Psoas muscle (tissue), 8 donors: ENCODE data around the gene CCDC40. TPM values are rescaled to one million over a fixed set of nuclear protein-coding genes. Genes with fewer than 3 reads are reported as not detected.
A peak's percentile ranks its signal among the peaks of the same experiment; 100 is the strongest.

Source experiments
- ATAC-seq, 4 donors: fragments of 200-7000 bp; cut with Tn5 transposase; one replicate each; pipeline ENCODE4 v1.9.1; 2020; ENCODE audit warnings: moderate library complexity in 3 of 4, mild to moderate bottlenecking in 2 of 4
- DNase-seq, 2 donors: peaks; one replicate each; pipeline ENCODE4 v3.0.0-alpha.2; 2020
- H3K27ac ChIP-seq: fragments of 200-600 bp; one replicate; pipeline ENCODE4 v1.8.0; 2022
- H3K27me3 ChIP-seq, 3 donors: fragments of 200-600 bp in 1 of 3; one replicate each; pipeline versions ENCODE4 v1.6.1 to v1.8.0; 2013 to 2022; ENCODE audit warnings: low read length in 2 of 3, mild to moderate bottlenecking in 2 of 3, moderate library complexity in 1 of 3; ENCODE audit not compliant: insufficient read depth in 3 of 3
- H3K36me3 ChIP-seq, 2 donors: fragments of 200-600 bp in 1 of 2; one replicate each; pipeline versions ENCODE4 v1.6.1 to v1.8.0; 2013 to 2022; ENCODE audit warnings: low read depth in 1 of 2, mild to moderate bottlenecking in 1 of 2, moderate library complexity in 1 of 2; ENCODE audit not compliant: insufficient read depth in 1 of 2
- H3K4me1 ChIP-seq: fragments of 200-600 bp; one replicate; pipeline ENCODE4 v1.8.0; 2022
- H3K4me3 ChIP-seq: fragments of 200-600 bp; one replicate; pipeline ENCODE4 v1.8.0; 2022; ENCODE audit warnings: mild to moderate bottlenecking
- H3K9me3 ChIP-seq: fragments of 200-600 bp; one replicate; pipeline ENCODE4 v1.8.0; 2022
- CTCF ChIP-seq: fragments of 200-600 bp; IDR thresholded peaks from one replicate; pipeline ENCODE4 v1.8.0; 2022; ENCODE audit warnings: antibody characterized with exemption
- WGBS, 3 donors: extraction: QIAGEN DNeasy Blood & Tissue Kit; methylation state at CpG; one replicate each; pipeline versions ENCODE4 v1.1.6 to v1.1.7; 2013; 5-methylcytosine and 5-hydroxymethylcytosine counted together
- intact Hi-C, 2 donors: fragments of 100-400 bp; cut with DNase I; formaldehyde crosslinking; loops; one replicate each; pipeline versions ENCODE4 v1.11.0 to v1.14.2; 2022
- polyA plus RNA-seq, 3 donors: library from polyadenylated mRNA; stranded (reverse); fragments of 200-250 nt; gene quantifications; one replicate each; pipeline ENCODE4 v1.2.3, GENCODE V29; 2013
- total RNA-seq, 4 donors: library from RNA; stranded (reverse); fragmentation: NEBNext Ultra II Directional in 2 of 4; extraction: Animal tissue kit (Norgen Biotek cat#: 25700) in 2 of 4; gene quantifications; one replicate each; pipeline versions ENCODE4 v1.2.1 to v1.2.4, GENCODE V29; 2021 to 2023
- donor health status: healthy with polysubstance abuse.
- donor health status: DM: no; HTN: no; CAD: no; lungs with moderate emphysema.
- donor health status: Bipolar disorder and iron deficiency.
- donor health status: healthy.
- donor health status: DM: yes; HTN: yes; CAD: no.
- donor health status: DM: no; HTN: no; CAD: no.
- donor health status: DM: no; HTN: no; CAD: no.
- donor health status: DM: yes; HTN: yes; CAD: no.

CCDC40 gene
- total and polyA plus RNA-seq, 7 donors, result 0.51 to 1.9 (median 1.4) TPM

DNA sequence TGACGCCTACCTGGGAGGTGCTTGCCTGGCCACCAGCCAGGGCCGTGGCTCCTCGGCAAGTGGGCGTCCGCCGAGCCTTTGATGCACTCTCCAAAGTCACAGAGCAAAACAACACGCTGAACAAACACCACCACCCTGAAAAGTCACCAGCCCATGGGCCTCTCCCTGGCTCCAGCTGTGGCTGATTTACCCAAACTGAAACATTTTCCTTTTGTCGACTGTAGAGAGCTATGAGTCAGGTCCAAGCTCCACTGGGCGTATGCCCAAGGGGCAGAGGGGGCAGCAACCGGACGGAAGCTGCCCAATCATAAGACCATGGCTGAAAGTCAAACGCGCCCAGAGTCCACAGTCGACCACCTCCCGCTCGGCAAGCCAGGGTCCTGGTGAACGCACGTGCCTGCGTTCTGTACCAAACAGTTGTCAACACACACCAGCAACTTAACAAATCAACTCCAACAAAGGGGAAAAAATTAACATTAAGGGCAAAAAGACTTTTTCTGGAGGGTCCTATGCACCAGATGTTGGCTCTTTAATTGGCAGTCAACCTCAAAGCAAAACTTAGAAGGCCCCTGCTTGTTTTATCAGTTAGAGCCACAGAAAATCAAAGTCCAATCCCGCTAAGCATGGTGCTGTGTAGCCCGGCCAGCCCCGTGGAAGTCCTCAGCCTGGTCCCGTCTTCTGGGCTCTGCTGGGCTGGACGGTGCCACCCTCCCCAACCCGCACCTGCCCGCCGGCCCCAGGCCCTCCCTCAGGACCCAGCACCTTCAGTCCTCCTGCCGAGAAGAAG, 48.1 kb upstream of the CCDC40 start:
- H3K27ac ChIP-seq, result no peak overlapping the region
- peaks cover 0 to 48% (median 4%) of the 10 kb centered on the region in 3 donors for H3K27me3 ChIP-seq
- H3K4me1 ChIP-seq, result no peaks in the 10 kb centered on the region
- no peak overlapping the region for H3K4me3 ChIP-seq
- intact Hi-C loops, result no loop called here
- 56 to 70% (median 58%) methylated on average over 28 of the region's 28 CpGs for WGBS, 3 donors
- DNase-seq (peak in 1 of 2 donors; percentile 22), ATAC-seq (no peak)
- no peaks in the 10 kb centered on the region for H3K9me3 ChIP-seq
- no peaks in the 10 kb centered on the region for H3K36me3 ChIP-seq
- TF ChIP-seq CTCF, result no peak

DNA sequence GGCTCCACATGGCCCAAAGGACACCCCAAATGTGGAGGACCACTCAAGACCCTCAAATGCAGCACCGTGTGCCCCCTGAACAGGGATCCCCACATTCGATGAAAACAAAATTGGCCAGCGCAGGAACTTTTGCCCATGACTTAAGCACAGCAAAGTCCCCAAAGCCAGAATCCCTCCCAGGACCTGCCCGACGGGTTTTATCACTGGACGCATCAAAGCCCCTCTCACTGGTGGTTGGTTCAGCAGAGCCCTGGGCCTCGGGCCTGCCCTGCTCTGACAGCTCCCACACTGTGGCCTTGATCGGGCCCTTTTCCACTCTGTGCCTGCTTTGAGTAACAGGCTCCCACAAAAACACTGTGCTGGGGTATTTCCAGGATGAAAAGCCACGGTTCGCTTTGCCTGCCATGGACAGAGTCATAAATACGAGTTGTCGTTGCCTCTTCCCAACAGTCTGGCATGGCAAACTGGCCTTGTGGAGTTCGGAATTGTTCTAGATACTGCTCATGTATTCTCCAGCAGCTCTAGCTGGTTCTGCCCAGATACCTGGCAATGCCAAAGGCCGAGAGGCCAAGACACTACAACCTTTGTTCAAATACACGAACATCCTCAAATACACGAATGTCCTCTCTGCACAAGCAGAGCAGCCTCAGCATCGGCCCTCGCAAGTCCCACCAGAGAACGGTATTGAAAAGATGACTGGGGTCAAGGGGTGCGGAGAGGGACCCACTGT, 47.2 kb upstream of the CCDC40 start:
- intact Hi-C loops, result no loop called here
- Histone ChIP-seq H3K9me3 (no peaks in the 10 kb centered on the region), H3K4me3 (no peak overlapping the region), H3K27me3 (peaks cover 0 to 54% (median 4%) of the 10 kb centered on the region in 3 donors), H3K27ac (no peak overlapping the region), H3K4me1 (no peaks in the 10 kb centered on the region), H3K36me3 (no peaks in the 10 kb centered on the region)
- peak in 1 of 2 donors; percentile 39 for DNase-seq
- no peak for ATAC-seq
- no peak for TF ChIP-seq CTCF
- 90 to 94% (median 94%) methylated on average over 20 of the region's 20 CpGs for WGBS, 3 donors

- no peaks in the 10 kb centered on the region for H3K4me1 ChIP-seq
- no peaks in the 10 kb centered on the region for H3K36me3 ChIP-seq
- DNase-seq (no peak), ATAC-seq (no peak)
- H3K9me3 ChIP-seq, result no peaks in the 10 kb centered on the region
- no peak for TF ChIP-seq CTCF
- WGBS, 3 donors, result 69 to 79% (median 78%) methylated on average over 21 of the region's 21 CpGs
- no peak overlapping the region for H3K27ac ChIP-seq
- H3K27me3 ChIP-seq, result peaks cover 0 to 58% (median 4%) of the 10 kb centered on the region in 3 donors
- intact Hi-C loops, result loop anchor here (2.0 to 10.0 kb wide), 7 partner anchors 145 to 248 kb away; no protein-coding TSS in a partner anchor
- H3K4me3 ChIP-seq, result no peak overlapping the region
Measured at GRCh38 chr17:79990051-79990592, 46.3 kb upstream of the CCDC40 start.

- 84 to 87% (median 86%) methylated on average over 17 of the region's 17 CpGs for WGBS, 3 donors
- peaks cover 0 to 58% (median 4%) of the 10 kb centered on the region in 3 donors for H3K27me3 ChIP-seq
- intact Hi-C loops, result loop anchor here (2.0 to 10.0 kb wide), 7 partner anchors 146 to 248 kb away; no protein-coding TSS in a partner anchor
- H3K9me3 ChIP-seq, result no peaks in the 10 kb centered on the region
- H3K4me1 ChIP-seq, result no peaks in the 10 kb centered on the region
- DNase-seq, result no peak
- H3K36me3 ChIP-seq, result no peaks in the 10 kb centered on the region
- no peak for ATAC-seq
- H3K27ac ChIP-seq, result no peak overlapping the region
- no peak for TF ChIP-seq CTCF
- H3K4me3 ChIP-seq, result no peak overlapping the region
Measured at GRCh38 chr17:79990704-79991103, 45.7 kb upstream of the CCDC40 start.
